Fibroblast of lung (primary cell): ENCODE data around the gene NPY4R2.
"Not testable (repeated sequence)": the region's sequence is repeated elsewhere in the genome, so short reads cannot be mapped to it uniquely, and the experiment has no call there.

Experiments
- EZH2 ChIP-seq: IDR thresholded peaks from 2 replicates; pipeline ENCODE4 v1.5.1; 2012; ENCODE audit warnings: low read length, control low read depth, mild to moderate bottlenecking; ENCODE audit errors: missing control alignments
- TF ChIP-seq, protein P1 (sequence below), 2 donors: IDR thresholded peaks in 1 of 2; conservative IDR thresholded peaks in 1 of 2; 1 replicate in 1 of 2; 2 replicates in 1 of 2; pipeline ENCODE4 v1.5.1; 2011 to 2012; ENCODE audit warnings: low read length in 2 of 2, control low read depth in 1 of 2, inconsistent platforms in 1 of 2, low read depth in 1 of 2, mild to moderate bottlenecking in 1 of 2

DNA sequence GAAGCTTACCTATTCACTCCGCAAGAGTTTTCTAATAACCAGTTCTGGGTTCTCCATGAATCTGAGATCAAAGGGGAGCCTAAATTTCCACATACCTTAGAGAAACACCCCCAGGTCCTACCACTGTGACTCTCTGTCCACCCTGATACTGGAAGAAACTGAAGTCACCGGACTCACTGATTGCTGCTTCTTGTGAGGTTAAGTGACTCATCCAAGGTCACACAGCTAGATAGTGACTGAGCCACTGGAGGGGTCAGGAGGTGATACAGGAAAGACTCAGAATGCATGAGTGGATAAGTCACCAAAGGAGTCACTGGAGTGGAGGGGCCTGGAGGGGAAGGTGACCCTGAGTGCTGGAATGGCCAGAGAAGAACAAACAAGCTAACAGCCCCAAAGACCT lies 9.8 kb downstream of the NPY4R2 start:
- TF ChIP-seq, protein P1, sequence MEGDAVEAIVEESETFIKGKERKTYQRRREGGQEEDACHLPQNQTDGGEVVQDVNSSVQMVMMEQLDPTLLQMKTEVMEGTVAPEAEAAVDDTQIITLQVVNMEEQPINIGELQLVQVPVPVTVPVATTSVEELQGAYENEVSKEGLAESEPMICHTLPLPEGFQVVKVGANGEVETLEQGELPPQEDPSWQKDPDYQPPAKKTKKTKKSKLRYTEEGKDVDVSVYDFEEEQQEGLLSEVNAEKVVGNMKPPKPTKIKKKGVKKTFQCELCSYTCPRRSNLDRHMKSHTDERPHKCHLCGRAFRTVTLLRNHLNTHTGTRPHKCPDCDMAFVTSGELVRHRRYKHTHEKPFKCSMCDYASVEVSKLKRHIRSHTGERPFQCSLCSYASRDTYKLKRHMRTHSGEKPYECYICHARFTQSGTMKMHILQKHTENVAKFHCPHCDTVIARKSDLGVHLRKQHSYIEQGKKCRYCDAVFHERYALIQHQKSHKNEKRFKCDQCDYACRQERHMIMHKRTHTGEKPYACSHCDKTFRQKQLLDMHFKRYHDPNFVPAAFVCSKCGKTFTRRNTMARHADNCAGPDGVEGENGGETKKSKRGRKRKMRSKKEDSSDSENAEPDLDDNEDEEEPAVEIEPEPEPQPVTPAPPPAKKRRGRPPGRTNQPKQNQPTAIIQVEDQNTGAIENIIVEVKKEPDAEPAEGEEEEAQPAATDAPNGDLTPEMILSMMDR (conservative IDR thresholded peaks at IDR 0.05 in 1 of 2, IDR thresholded peaks at IDR 0.05 in 1 of 2; ENCODE audit: low read depth in 1 of 2, low read length in 2 of 2): not testable (repeated sequence)
- not testable (repeated sequence) for TF ChIP-seq EZH2
